Astrocyte of the cerebellum (primary cell): ENCODE data around the gene GMPR.

ENCODE experiments used
- DNase-seq: peaks from one replicate; pipeline ENCODE4 v3.0.0-alpha.2; 2011; ENCODE audit warnings: low read depth
- H3K4me3 ChIP-seq: 2 replicates; pipeline ENCODE4 v1.5.1; 2011; ENCODE audit warnings: mild to moderate bottlenecking, low read depth, low read length, moderate library complexity
- CTCF ChIP-seq: IDR thresholded peaks from 2 replicates; pipeline ENCODE4 v1.5.1; 2012; ENCODE audit warnings: low read length, low read depth, moderate library complexity, mild to moderate bottlenecking; ENCODE audit errors: missing control alignments
- in situ Hi-C: cut with HindIII; loops from 2 replicates; pipeline ENCODE4 v1.10.0; 2017; ENCODE audit warnings: low sequenced_read_pairs

Gene GMPR

GRCh38 chr6:16288163-16288562 lies 49.8 kb downstream of the GMPR start:
- no peak for TF ChIP-seq CTCF
- in situ Hi-C loops: no loop called here
- no peak for DNase-seq
- no peak overlapping the region for H3K4me3 ChIP-seq

- H3K4me3 ChIP-seq: no peak overlapping the region
- no peak for TF ChIP-seq CTCF
- no peak for DNase-seq
- in situ Hi-C loops: loop anchor here (10.0 kb wide), 1 partner anchor 63 kb away; no protein-coding TSS in a partner anchor
These were observed 53.4 kb downstream of the GMPR start for GRCh38 chr6:16291739-16292138.

- TF ChIP-seq CTCF: no peak
- DNase-seq: no peak
- in situ Hi-C loops: loop anchor here (10.0 kb wide), 1 partner anchor 62 kb away; no protein-coding TSS in a partner anchor
- no peak overlapping the region for H3K4me3 ChIP-seq
These were observed 54.0 kb downstream of the GMPR start for GRCh38 chr6:16292432-16292831.

GRCh38 chr6:16292942-16293341 lies 54.6 kb downstream of the GMPR start:
- in situ Hi-C loops: loop anchor here (10.0 kb wide), 1 partner anchor 62 kb away; no protein-coding TSS in a partner anchor
- no peak for TF ChIP-seq CTCF
- DNase-seq: no peak
- H3K4me3 ChIP-seq: no peak overlapping the region

GRCh38 chr6:16294371-16294770 lies 56.0 kb downstream of the GMPR start:
- no peak overlapping the region for H3K4me3 ChIP-seq
- in situ Hi-C loops: loop anchor here (10.0 kb wide), 1 partner anchor 60 kb away; no protein-coding TSS in a partner anchor
- no peak for TF ChIP-seq CTCF
- no peak for DNase-seq

GRCh38 chr6:16295060-16295459 lies 56.7 kb downstream of the GMPR start:
- no peak for TF ChIP-seq CTCF
- no peak for DNase-seq
- in situ Hi-C loops: loop anchor here (10.0 kb wide), 1 partner anchor 60 kb away; no protein-coding TSS in a partner anchor
- no peak overlapping the region for H3K4me3 ChIP-seq

- in situ Hi-C loops: loop anchor here (10.0 kb wide), 1 partner anchor 59 kb away; no protein-coding TSS in a partner anchor
- TF ChIP-seq CTCF: no peak
- no peak for DNase-seq
- no peak overlapping the region for H3K4me3 ChIP-seq
These were observed 57.1 kb downstream of the GMPR start for GRCh38 chr6:16295471-16295870.
